Hepatocyte (in vitro differentiated cells): ENCODE results near the gene CDH12.

Source experiments
- EZH2 ChIP-seq: fragments of 200-600 bp; sonication (generic); IDR thresholded peaks from 2 replicates; pipeline ENCODE4 v1.6.1; 2016; ENCODE audit warnings: antibody characterized with exemption, mild to moderate bottlenecking, borderline replicate concordance
- EZH2phosphoT487 ChIP-seq: fragments of 200-600 bp; sonication (generic); IDR thresholded peaks from one replicate; pipeline ENCODE4 v1.6.1; 2018; ENCODE audit warnings: antibody characterized with exemption, mild to moderate bottlenecking, low read depth, moderate library complexity; ENCODE audit not compliant: unreplicated experiment, severe bottlenecking
- TF ChIP-seq, protein P1 (sequence below): fragments of 200-600 bp; sonication (generic); IDR thresholded peaks from 2 replicates; pipeline ENCODE4 v1.5.1; 2016; ENCODE audit warnings: antibody characterized with exemption, mild to moderate bottlenecking; ENCODE audit not compliant: poor library complexity

GRCh38 chr5:22549876-22550671 is 303.1 kb downstream of the CDH12 start:
- TF ChIP-seq, protein P1, sequence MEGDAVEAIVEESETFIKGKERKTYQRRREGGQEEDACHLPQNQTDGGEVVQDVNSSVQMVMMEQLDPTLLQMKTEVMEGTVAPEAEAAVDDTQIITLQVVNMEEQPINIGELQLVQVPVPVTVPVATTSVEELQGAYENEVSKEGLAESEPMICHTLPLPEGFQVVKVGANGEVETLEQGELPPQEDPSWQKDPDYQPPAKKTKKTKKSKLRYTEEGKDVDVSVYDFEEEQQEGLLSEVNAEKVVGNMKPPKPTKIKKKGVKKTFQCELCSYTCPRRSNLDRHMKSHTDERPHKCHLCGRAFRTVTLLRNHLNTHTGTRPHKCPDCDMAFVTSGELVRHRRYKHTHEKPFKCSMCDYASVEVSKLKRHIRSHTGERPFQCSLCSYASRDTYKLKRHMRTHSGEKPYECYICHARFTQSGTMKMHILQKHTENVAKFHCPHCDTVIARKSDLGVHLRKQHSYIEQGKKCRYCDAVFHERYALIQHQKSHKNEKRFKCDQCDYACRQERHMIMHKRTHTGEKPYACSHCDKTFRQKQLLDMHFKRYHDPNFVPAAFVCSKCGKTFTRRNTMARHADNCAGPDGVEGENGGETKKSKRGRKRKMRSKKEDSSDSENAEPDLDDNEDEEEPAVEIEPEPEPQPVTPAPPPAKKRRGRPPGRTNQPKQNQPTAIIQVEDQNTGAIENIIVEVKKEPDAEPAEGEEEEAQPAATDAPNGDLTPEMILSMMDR, result no peak
- TF ChIP-seq EZH2, result no peak
- no peak for TF ChIP-seq EZH2phosphoT487
